ENCODE results near the gene MGAT4B.

MGAT4B gene

GRCh38 chr5:179812135-179812825, 5.6 kb upstream of the MGAT4B start:
- TF ChIP-seq CTCF (IDR thresholded peaks at IDR 0.05), result no peak

GRCh38 chr5:179805529-179806249, 977 bp downstream of the MGAT4B start:
- no peak for TF ChIP-seq CTCF (IDR thresholded peaks at IDR 0.05)

- no peak for TF ChIP-seq CTCF (IDR thresholded peaks at IDR 0.05)
Observed at GRCh38 chr5:179805070-179805528, 1.6 kb downstream of the MGAT4B start.

GRCh38 chr5:179804555-179804947, 2.1 kb downstream of the MGAT4B start:
- TF ChIP-seq CTCF (IDR thresholded peaks at IDR 0.05), result no peak

- TF ChIP-seq CTCF (IDR thresholded peaks at IDR 0.05), result no peak
Observed at GRCh38 chr5:179803651-179804554, 2.8 kb downstream of the MGAT4B start.

GRCh38 chr5:179802950-179803562, 3.6 kb downstream of the MGAT4B start:
- no peak for TF ChIP-seq CTCF (IDR thresholded peaks at IDR 0.05)

Data from LNCAP (cell line).